GM12878 (cell line): ENCODE data around the gene MAP4. TPM values are rescaled to one million over a fixed set of nuclear protein-coding genes. Genes with fewer than 3 reads are reported as not detected.

Experiments used
- ATAC-seq: fragments of 200-7000 bp; cut with Tn5 transposase; 3 replicates; pipeline ENCODE4 v1.9.1; 2020; ENCODE audit warnings: mild to moderate bottlenecking, moderate library complexity
- BruUV-seq: library from RNA; stranded (reverse); fragments of 400-500 nt; replicated peaks from 2 replicates; lab custom pipeline; 2021; lab: Mats Ljungman, UMichigan
- CTCF ChIA-PET: fragments of 300-600 bp; sonication (Branson Sonifier 250); formaldehyde crosslinking; extraction: SDS; loops from one replicate; lab custom pipeline; 2021; ENCODE audit warnings: inconsistent platforms; lab: Yijun Ruan, JAX
- POLR2A ChIA-PET: fragments of 350-600 bp; formaldehyde crosslinking; extraction: SDS; loops from one replicate; lab custom pipeline; 2021; ENCODE audit warnings: inconsistent platforms; lab: Charles Lee
- RAD21 ChIA-PET: fragments of 300-600 bp; sonication (Branson Sonifier 250); formaldehyde crosslinking; loops from one replicate; lab custom pipeline; 2023; ENCODE audit warnings: antibody characterized with exemption; ENCODE audit not compliant: unreplicated experiment; lab: Charles Lee
- SMC1A ChIA-PET: fragments of 300-600 bp; sonication (Branson Sonifier 250); formaldehyde crosslinking; loops from one replicate; lab custom pipeline; 2023; ENCODE audit not compliant: unreplicated experiment, uncharacterized antibody; lab: Charles Lee
- DNase-seq: peaks from one replicate; pipeline ENCODE4 v3.0.0-alpha.2; 2011; ENCODE audit warnings: low read depth, low spot score
- FAIRE-seq: peaks from 3 replicates; lab custom pipeline; 2011; peaks lifted over from hg19 to GRCh38; lab: Jason Lieb, UNC
- H2AFZ ChIP-seq: 2 replicates; pipeline ENCODE4 v1.6.0; 2011; ENCODE audit warnings: low read depth, low read length, control low read depth; ENCODE audit not compliant: control insufficient read depth
- H3K27ac ChIP-seq: 2 replicates; pipeline ENCODE4 v1.5.1; 2011; ENCODE audit warnings: control low read depth; ENCODE audit not compliant: control insufficient read depth, insufficient read depth
- H3K27me3 ChIP-seq, 2 experiments: replicated peaks in 1 of 2; 2 replicates each; pipeline versions ENCODE4 v1.6.0 to v1.6.1; 2011; ENCODE audit warnings: low read length in 1 of 2; ENCODE audit not compliant: control insufficient read depth in 2 of 2, insufficient read depth in 2 of 2
- H3K36me3 ChIP-seq, 2 experiments: 2 replicates each; pipeline ENCODE4 v1.5.1; 2011; ENCODE audit warnings: low read length in 1 of 2; ENCODE audit not compliant: control insufficient read depth in 2 of 2, insufficient read depth in 2 of 2
- H3K4me1 ChIP-seq: 2 replicates; pipeline ENCODE4 v1.6.1; 2011; ENCODE audit warnings: mild to moderate bottlenecking, low read length, moderate library complexity, mixed read lengths; ENCODE audit not compliant: control insufficient read depth, insufficient read depth
- H3K4me2 ChIP-seq: 2 replicates; pipeline ENCODE4 v1.6.0; 2011; ENCODE audit warnings: control low read depth; ENCODE audit not compliant: control insufficient read depth, insufficient read depth
- H3K4me3 ChIP-seq: fragments of 200-600 bp; sonication (generic); 2 replicates; pipeline ENCODE4 v1.5.1; 2016
- H3K79me2 ChIP-seq: 2 replicates; pipeline ENCODE4 v1.6.0; 2011; ENCODE audit warnings: low read length; ENCODE audit not compliant: control insufficient read depth, insufficient read depth
- H3K9ac ChIP-seq: 2 replicates; pipeline ENCODE4 v1.8.0; 2011; ENCODE audit warnings: low read length, control low read depth, mixed read lengths; ENCODE audit not compliant: control insufficient read depth, insufficient read depth
- H3K9me3 ChIP-seq: replicated peaks from 3 replicates; pipeline ENCODE4 v1.5.1; 2011; ENCODE audit warnings: mild to moderate bottlenecking, low read length; ENCODE audit not compliant: control insufficient read depth, insufficient read depth
- H4K20me1 ChIP-seq: 2 replicates; pipeline ENCODE4 v1.6.0; 2011; ENCODE audit not compliant: control insufficient read depth, insufficient read depth
- CBFB ChIP-seq: IDR thresholded peaks from 2 replicates; pipeline ENCODE4 v1.6.1; 2016; ENCODE audit warnings: antibody characterized with exemption, low read depth
- EP300 ChIP-seq, 2 experiments: fragments of 150-350 bp in 1 of 2; IDR thresholded peaks; 2 replicates each; pipeline ENCODE4 v1.6.1; 2011 to 2012; ENCODE audit warnings: low read depth in 2 of 2, low read length in 2 of 2, borderline replicate concordance in 1 of 2, improper control_type of control experiment in 1 of 2, inconsistent platforms in 1 of 2; ENCODE audit not compliant: control insufficient read depth in 1 of 2
- ETV6 ChIP-seq, 2 experiments: fragments of 450-650 bp in 1 of 2; IDR thresholded peaks in 1 of 2; conservative IDR thresholded peaks in 1 of 2; 2 replicates each; pipeline ENCODE4 v1.6.1; 2014; ENCODE audit warnings: antibody characterized with exemption in 1 of 2, borderline replicate concordance in 1 of 2, low read depth in 1 of 2, mild to moderate bottlenecking in 1 of 2, moderate library complexity in 1 of 2
- EZH2 ChIP-seq: IDR thresholded peaks from 2 replicates; pipeline ENCODE4 v1.6.1; 2012; ENCODE audit warnings: low read depth, mild to moderate bottlenecking, control low read depth, inconsistent platforms, low read length, borderline replicate concordance; ENCODE audit not compliant: control insufficient read depth
- HDAC2 ChIP-seq: fragments of 200-600 bp; sonication (generic); IDR thresholded peaks from 2 replicates; pipeline ENCODE4 v1.6.1; 2017
- JUNB ChIP-seq: IDR thresholded peaks from 2 replicates; pipeline ENCODE4 v1.6.1; 2016; ENCODE audit warnings: antibody characterized with exemption, mild to moderate bottlenecking
- KLF5 ChIP-seq: fragments of 450-650 bp; IDR thresholded peaks from 2 replicates; pipeline ENCODE4 v1.6.1; 2014; ENCODE audit warnings: mild to moderate bottlenecking; ENCODE audit not compliant: partially characterized antibody
- NFXL1 ChIP-seq: fragments of 450-650 bp; IDR thresholded peaks from 2 replicates; pipeline ENCODE4 v1.6.1; 2017; ENCODE audit warnings: antibody characterized with exemption, mild to moderate bottlenecking, borderline replicate concordance
- TBL1XR1 ChIP-seq: IDR thresholded peaks from 2 replicates; pipeline ENCODE4 v1.6.1; 2012; ENCODE audit warnings: low read depth, low read length, improper control_type of control experiment
- ZNF24 ChIP-seq: fragments of 450-650 bp; IDR thresholded peaks from 2 replicates; pipeline ENCODE4 v1.6.1; 2017; ENCODE audit warnings: antibody characterized with exemption, mild to moderate bottlenecking
- WGBS: methylation state at CpG from one replicate; pipeline ENCODE4 v1.1.6; 2016; ENCODE audit warnings: low lambda C conversion rate; ENCODE audit not compliant: insufficient replicate concordance, insufficient coverage; ENCODE audit errors: missing lambda C conversion rate; 5-methylcytosine and 5-hydroxymethylcytosine counted together
- in situ Hi-C: fragments of 300-500 bp; cut with MboI; formaldehyde crosslinking; loops from 9 replicates; pipeline ENCODE4 v1.14.3; 2018; ENCODE audit warnings: mixed read lengths
- intact Hi-C: fragments of 100-400 bp; cut with micrococcal nuclease; formaldehyde crosslinking; loops from one replicate; pipeline ENCODE4 v1.14.2; 2022; ENCODE audit not compliant: unreplicated experiment
- polyA plus RNA-seq, 11 experiments: library from polyadenylated mRNA; depleted of rRNA in 4 of 11; unstranded in 6 of 11; stranded (reverse) in 5 of 11; fragments of >200 nt; fragmentation: Nextera tagmentation in 4 of 11; fragmentation: Illumina TruSeq in 1 of 11; extraction: Ambion mirVana in 4 of 11; extraction: Trizol in 1 of 11; gene quantifications; 1 replicate in 1 of 11; 2 replicates in 10 of 11; pipeline versions ENCODE4 v1.2.1 to v1.2.3, GENCODE V29; 2011 to 2016; ENCODE audit warnings: inconsistent platforms in 2 of 11, missing spikeins in 2 of 11, low read depth in 1 of 11
- total RNA-seq, 4 experiments: library from RNA; depleted of rRNA in 3 of 4; stranded (reverse); fragments of >200 nt in 3 of 4; fragmentation: Illumina TruSeq in 1 of 4; extraction: Trizol in 1 of 4; gene quantifications; 2 replicates each; pipeline versions ENCODE4 v1.2.1 to v1.2.3, GENCODE V29; 2013 to 2021
- TF ChIP-seq, protein P1 (sequence below): IDR thresholded peaks from 2 replicates; pipeline ENCODE4 v1.6.1; 2012; ENCODE audit warnings: improper control_type of control experiment, low read depth, low read length; ENCODE audit not compliant: insufficient replicate concordance
- TF ChIP-seq, protein P2 (sequence below): fragments of 150-350 bp; IDR thresholded peaks from 2 replicates; pipeline ENCODE4 v1.6.1; 2014; ENCODE audit warnings: mild to moderate bottlenecking, low read depth, low read length
- TF ChIP-seq, protein P3 (sequence below): IDR thresholded peaks from 2 replicates; pipeline ENCODE4 v1.6.1; 2012; ENCODE audit warnings: mild to moderate bottlenecking, low read depth, low read length

The MAP4 gene
- total and polyA plus RNA-seq, 10 of the 15 experiments (the other 5 are each of a cell fraction or from before 2014, with no cell fraction given) = 22.2 to 145 (median 47.2) TPM

DNA sequence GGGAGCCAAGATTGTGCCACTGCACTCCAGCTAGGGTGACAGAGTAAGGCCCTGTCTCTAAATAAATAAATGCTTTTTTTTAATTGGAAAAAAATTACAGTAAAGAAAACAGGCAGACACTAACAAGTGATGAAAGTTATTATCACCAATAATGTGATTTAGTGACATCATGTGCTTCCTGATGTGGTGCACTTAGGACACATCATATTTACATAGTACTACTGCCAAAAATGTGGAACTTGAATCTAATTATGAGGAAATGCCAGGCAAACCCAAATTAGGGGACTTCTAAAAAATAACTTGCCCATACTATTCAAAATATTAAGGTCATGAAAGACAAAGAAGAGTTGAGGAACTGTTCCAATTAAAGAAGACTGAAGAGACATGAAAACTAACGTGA, 30.8 kb downstream of the MAP4 start:
- Histone ChIP-seq H3K27me3 (no peaks in the 10 kb centered on the region), H2AFZ (no peak overlapping the region), H3K27ac (no peak overlapping the region), H3K36me3 (0 out of 4 replicates have a peak, but pooled peaks cover 0 to 4% of the 10 kb centered on the region in 2 experiments), H3K4me1 (no peaks in the 10 kb centered on the region), H3K4me3 (no peak overlapping the region), H3K79me2 (peaks cover 3% of the 10 kb centered on the region), H3K9ac (no peak overlapping the region), H3K9me3 (no peaks in the 10 kb centered on the region), H3K4me2 (no peak overlapping the region), H4K20me1 (no peaks in the 10 kb centered on the region)
- intact Hi-C loops = loop anchor here (5.0 kb wide), 1 partner anchor 463 kb away; no protein-coding TSS in a partner anchor
- no peak for ATAC-seq
- RAD21 ChIA-PET = no interaction called here
- CTCF ChIA-PET = interaction anchor here (1.2 kb wide), 1 partner anchor 166 kb away, joined by 3 read pairs; no protein-coding TSS in a partner anchor
- no peak for DNase-seq
- 100% methylated on average over 1 of the region's 1 CpG for WGBS
- POLR2A ChIA-PET = no interaction called here
- peak; percentile 13 for FAIRE-seq
- SMC1A ChIA-PET = no interaction called here
- in situ Hi-C loops = no loop called here
- BruUV-seq = no TSS peak
- TF ChIP-seq TBL1XR1 (no peak), KLF5 (no peak), EZH2 (no peak), NFXL1 (no peak), EP300 (IDR thresholded peaks at IDR 0.05; ENCODE audit: borderline replicate concordance in 1 of 2, control insufficient read depth in 1 of 2, low read depth in 2 of 2, low read length in 2 of 2) (no peak), JUNB (no peak), ETV6 (conservative IDR thresholded peaks at IDR 0.05 in 1 of 2, IDR thresholded peaks at IDR 0.05 in 1 of 2; ENCODE audit: borderline replicate concordance in 1 of 2, low read depth in 1 of 2) (no peak), CBFB (no peak), HDAC2 (no peak), ZNF24 (no peak)
- TF ChIP-seq, protein P1, sequence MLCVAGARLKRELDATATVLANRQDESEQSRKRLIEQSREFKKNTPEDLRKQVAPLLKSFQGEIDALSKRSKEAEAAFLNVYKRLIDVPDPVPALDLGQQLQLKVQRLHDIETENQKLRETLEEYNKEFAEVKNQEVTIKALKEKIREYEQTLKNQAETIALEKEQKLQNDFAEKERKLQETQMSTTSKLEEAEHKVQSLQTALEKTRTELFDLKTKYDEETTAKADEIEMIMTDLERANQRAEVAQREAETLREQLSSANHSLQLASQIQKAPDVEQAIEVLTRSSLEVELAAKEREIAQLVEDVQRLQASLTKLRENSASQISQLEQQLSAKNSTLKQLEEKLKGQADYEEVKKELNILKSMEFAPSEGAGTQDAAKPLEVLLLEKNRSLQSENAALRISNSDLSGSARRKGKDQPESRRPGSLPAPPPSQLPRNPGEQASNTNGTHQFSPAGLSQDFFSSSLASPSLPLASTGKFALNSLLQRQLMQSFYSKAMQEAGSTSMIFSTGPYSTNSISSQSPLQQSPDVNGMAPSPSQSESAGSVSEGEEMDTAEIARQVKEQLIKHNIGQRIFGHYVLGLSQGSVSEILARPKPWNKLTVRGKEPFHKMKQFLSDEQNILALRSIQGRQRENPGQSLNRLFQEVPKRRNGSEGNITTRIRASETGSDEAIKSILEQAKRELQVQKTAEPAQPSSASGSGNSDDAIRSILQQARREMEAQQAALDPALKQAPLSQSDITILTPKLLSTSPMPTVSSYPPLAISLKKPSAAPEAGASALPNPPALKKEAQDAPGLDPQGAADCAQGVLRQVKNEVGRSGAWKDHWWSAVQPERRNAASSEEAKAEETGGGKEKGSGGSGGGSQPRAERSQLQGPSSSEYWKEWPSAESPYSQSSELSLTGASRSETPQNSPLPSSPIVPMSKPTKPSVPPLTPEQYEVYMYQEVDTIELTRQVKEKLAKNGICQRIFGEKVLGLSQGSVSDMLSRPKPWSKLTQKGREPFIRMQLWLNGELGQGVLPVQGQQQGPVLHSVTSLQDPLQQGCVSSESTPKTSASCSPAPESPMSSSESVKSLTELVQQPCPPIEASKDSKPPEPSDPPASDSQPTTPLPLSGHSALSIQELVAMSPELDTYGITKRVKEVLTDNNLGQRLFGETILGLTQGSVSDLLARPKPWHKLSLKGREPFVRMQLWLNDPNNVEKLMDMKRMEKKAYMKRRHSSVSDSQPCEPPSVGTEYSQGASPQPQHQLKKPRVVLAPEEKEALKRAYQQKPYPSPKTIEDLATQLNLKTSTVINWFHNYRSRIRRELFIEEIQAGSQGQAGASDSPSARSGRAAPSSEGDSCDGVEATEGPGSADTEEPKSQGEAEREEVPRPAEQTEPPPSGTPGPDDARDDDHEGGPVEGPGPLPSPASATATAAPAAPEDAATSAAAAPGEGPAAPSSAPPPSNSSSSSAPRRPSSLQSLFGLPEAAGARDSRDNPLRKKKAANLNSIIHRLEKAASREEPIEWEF = no peak
- TF ChIP-seq, protein P2, sequence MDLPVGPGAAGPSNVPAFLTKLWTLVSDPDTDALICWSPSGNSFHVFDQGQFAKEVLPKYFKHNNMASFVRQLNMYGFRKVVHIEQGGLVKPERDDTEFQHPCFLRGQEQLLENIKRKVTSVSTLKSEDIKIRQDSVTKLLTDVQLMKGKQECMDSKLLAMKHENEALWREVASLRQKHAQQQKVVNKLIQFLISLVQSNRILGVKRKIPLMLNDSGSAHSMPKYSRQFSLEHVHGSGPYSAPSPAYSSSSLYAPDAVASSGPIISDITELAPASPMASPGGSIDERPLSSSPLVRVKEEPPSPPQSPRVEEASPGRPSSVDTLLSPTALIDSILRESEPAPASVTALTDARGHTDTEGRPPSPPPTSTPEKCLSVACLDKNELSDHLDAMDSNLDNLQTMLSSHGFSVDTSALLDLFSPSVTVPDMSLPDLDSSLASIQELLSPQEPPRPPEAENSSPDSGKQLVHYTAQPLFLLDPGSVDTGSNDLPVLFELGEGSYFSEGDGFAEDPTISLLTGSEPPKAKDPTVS = no peak
- TF ChIP-seq, protein P3, sequence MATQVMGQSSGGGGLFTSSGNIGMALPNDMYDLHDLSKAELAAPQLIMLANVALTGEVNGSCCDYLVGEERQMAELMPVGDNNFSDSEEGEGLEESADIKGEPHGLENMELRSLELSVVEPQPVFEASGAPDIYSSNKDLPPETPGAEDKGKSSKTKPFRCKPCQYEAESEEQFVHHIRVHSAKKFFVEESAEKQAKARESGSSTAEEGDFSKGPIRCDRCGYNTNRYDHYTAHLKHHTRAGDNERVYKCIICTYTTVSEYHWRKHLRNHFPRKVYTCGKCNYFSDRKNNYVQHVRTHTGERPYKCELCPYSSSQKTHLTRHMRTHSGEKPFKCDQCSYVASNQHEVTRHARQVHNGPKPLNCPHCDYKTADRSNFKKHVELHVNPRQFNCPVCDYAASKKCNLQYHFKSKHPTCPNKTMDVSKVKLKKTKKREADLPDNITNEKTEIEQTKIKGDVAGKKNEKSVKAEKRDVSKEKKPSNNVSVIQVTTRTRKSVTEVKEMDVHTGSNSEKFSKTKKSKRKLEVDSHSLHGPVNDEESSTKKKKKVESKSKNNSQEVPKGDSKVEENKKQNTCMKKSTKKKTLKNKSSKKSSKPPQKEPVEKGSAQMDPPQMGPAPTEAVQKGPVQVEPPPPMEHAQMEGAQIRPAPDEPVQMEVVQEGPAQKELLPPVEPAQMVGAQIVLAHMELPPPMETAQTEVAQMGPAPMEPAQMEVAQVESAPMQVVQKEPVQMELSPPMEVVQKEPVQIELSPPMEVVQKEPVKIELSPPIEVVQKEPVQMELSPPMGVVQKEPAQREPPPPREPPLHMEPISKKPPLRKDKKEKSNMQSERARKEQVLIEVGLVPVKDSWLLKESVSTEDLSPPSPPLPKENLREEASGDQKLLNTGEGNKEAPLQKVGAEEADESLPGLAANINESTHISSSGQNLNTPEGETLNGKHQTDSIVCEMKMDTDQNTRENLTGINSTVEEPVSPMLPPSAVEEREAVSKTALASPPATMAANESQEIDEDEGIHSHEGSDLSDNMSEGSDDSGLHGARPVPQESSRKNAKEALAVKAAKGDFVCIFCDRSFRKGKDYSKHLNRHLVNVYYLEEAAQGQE = no peak
